ENCODE data around the gene SYNE2.

SYNE2 gene

GRCh38 chr14:63912286-63912685 lies 59.5 kb downstream of the SYNE2 start:
- DNase-seq = no peak

DNA sequence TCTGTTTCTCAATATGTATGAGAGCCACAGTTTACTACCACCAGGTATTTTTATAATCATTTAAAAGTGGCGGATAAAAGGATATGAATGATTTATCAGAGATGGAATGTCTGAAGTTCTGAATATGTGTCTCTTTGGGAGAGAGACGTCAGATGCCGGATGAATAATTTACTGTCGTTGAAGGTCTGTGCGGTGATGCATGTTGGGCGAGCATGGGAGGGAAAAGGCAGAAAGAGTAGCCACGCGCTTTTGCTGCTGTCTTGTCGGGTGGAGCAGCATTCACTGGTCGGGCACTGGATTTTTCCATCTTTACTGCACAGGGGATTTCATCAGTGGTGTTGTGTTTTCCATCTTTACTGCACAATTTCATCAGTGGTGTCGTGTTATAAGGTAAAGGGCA lies 65.6 kb downstream of the SYNE2 start:
- DNase-seq = no peak

DNA sequence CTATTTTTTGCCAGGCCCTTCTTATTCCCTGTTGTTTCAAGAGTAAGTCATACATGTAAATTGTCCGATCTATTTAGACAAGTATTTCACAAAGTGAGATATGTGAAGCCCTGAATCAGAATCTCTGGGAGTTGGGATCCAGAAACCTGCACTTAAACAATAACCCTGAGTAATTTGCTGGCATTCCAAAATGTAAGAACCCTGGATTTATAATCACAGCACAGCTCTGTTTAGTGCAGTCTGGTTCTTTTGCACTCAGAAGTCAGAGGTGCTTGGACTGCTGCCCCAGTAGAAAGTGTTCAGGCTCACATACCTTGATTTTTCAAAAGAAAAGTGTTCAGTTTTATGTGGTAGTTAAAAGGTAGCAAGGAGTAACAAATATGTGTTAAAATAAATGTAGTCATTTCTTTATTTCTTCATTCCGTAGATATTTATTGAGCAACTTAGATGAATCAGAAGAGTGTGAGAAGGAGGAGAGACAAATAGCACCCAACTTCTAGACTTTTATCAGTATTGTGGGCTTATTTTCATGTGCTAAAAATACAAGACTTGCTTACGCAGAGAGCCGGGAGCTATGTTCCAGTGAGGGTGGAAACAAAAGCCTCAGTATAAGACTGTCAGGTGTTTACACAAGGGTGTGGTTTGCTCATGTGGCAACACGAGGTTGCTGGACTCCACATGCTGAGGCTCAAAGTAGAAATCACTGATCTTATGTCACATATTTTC lies 70.1 kb downstream of the SYNE2 start:
- DNase-seq = no peak

GRCh38 chr14:63923422-63923752 lies 70.6 kb downstream of the SYNE2 start:
- no peak for DNase-seq

GRCh38 chr14:63924375-63924774 lies 71.6 kb downstream of the SYNE2 start:
- no peak for DNase-seq

GRCh38 chr14:63926641-63927040 lies 73.8 kb downstream of the SYNE2 start:
- DNase-seq = no peak

- no peak for DNase-seq
Observed at GRCh38 chr14:63928744-63929174, 76.0 kb downstream of the SYNE2 start.

GRCh38 chr14:63933110-63933509 lies 80.3 kb downstream of the SYNE2 start:
- DNase-seq = no peak

- no peak for DNase-seq
Observed at GRCh38 chr14:63933711-63934110, 80.9 kb downstream of the SYNE2 start.

GRCh38 chr14:63938198-63939005 lies 85.6 kb downstream of the SYNE2 start:
- peak; percentile 15 for DNase-seq

DNA sequence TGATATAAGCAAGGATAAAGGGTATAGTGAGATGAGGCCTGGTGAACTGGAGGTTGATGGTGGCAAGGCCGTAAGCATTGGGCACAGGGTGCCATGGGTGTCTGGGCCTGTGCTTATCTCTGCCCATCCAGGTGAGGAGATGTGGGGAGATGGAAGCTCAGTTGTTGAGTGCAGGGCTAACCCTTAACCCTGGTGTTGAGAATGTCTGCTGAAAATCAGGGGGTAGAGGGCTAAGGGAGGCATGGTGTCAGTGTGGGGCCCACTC lies 86.1 kb downstream of the SYNE2 start:
- DNase-seq = no peak

- peak; percentile 31 for DNase-seq
Observed at GRCh38 chr14:63940387-63940786, 87.6 kb downstream of the SYNE2 start.

DNA sequence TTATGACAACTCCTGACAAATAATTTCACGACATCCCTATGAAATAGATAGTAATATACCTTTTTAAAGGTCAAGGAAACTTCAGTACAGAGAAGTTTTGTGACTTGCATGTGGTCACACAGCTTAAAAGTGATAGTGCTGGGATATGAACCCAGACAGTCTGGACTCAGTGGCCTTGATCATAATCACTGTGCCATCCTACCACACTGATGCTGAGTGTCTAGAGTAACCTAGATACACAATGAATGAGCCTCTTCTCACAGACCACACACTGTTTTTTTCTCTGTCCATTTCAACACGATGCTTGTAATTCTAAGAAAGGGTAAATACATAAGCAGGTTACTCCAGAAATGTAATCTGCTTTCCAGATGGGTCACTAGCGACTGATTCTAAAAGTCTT lies 88.2 kb downstream of the SYNE2 start:
- DNase-seq = no peak

- DNase-seq = no peak
Observed at GRCh38 chr14:63949696-63950095, 96.9 kb downstream of the SYNE2 start.

DNA sequence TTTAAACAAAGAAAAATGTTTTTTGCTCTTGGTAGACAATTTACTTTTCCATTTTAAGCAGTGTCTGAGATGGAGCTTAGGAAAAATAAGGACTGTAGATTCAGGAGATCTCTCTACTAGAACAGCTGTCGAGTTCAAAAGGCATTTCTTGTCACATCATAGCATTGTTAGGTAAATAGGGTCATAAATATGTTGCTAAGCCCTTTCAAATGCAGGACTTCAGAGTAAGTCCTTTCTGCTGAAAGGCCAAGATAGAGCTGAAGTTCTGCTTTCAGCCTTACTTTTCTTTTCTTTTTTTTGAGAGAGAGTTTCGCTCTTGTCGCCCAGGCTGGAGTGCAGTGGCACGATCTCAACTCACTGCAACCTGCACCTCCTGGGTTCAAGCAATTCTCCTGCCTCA lies 98.2 kb downstream of the SYNE2 start:
- DNase-seq = no peak

GRCh38 chr14:63951429-63951828 lies 98.6 kb downstream of the SYNE2 start:
- no peak for DNase-seq

- no peak for DNase-seq
Observed at GRCh38 chr14:63952053-63952932, 99.5 kb downstream of the SYNE2 start.

DNA sequence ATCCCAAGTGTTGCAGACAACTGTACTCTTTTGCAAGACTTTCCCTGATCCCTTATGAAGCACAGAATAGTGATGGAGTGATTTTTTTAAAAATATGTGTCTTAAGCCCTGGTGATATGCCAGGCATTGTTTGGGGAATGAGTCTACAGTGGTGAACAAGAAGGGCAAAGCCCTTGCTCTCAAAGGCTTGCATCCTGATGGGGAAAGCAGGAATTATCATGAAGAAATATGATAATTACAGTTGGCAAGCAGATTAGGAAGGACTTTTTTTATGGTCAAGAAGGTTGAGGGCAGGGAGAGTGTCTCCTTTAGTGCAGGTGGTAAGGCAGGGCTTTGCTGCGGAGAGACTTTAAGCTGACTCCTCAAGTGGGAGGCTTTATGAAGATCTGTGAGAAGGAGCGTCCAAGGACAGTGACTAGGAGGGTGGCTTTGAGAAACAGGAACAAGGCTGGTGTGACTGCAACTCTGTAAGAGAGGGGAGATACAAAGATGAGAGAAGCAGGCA lies 100.2 kb downstream of the SYNE2 start:
- no peak for DNase-seq

DNA sequence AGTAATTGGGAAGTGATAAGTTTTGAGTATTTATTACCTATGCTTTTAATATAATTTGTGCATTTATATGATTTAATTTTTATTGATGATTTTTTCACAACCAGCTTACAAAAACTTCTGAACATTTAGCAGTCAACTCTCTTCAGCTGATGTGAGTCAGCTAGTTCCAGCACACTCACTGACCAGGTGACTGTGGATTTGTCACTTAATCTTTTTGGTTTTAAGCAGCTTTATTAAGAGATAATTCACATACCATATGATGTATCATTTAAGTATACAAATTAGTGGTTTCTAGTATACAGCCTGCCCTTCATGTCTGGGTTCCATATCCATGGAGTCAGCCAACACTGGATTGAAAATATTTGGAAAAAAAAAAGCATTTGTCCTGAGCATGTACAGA lies 103.5 kb downstream of the SYNE2 start:
- DNase-seq = no peak

GRCh38 chr14:63960926-63961567 lies 108.2 kb downstream of the SYNE2 start:
- no peak for DNase-seq

DNA sequence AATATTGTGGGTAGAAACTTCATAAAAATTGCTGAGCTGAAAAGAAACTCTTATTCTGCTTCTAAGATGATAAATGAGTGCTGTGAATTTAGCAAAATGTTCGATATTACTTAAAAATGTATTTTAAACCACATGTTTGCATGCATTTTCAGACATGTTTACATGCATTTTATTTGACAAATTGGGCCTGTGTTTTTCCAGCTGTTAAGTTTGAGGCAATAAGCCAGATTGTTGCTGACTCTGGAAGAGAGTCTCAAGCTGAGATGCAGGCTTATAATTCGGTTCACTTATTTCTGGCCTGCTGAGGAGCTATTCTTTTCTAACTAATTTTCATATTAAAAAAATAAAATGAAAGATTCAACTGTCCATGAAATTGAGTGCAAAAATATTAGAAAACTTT lies 110.1 kb downstream of the SYNE2 start:
- no peak for DNase-seq

- no peak for DNase-seq
Observed at GRCh38 chr14:63963439-63963838, 110.6 kb downstream of the SYNE2 start.

- DNase-seq = no peak
Observed at GRCh38 chr14:63964113-63964512, 111.3 kb downstream of the SYNE2 start.

All from CD4-positive, alpha-beta T cell treated with Interleukin-4 for 4 hours (primary cell).